CD4-positive, alpha-beta T cell treated with Interleukin-6 at 100 ng/mL for 8 hours (primary cell): ENCODE data around the gene STXBP6.

Experiments used
- DNase-seq: peaks from one replicate; pipeline ENCODE4 v3.0.0-alpha.2; 2020; ENCODE audit warnings: mixed read lengths, low spot score

STXBP6 gene

DNA sequence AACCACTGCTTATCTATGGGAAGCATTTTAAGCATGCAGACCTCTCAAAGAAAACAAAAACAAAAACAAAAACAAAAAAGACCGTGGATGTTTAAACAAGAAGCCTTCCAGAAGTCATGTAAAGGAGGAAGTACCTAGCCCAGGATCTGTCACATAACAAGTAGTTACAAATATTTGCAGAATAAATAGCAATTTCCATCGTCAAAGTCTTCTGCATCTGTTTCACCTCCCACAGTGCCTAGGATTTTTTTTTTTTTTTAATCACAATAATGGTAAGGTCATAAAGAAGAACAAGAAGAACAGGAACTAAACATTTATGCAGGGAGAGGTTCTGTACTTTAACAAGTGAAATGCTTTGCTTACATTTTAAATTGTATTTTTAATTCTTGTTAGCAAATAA lies 2.4 kb upstream of the STXBP6 start:
- no peak for DNase-seq

DNA sequence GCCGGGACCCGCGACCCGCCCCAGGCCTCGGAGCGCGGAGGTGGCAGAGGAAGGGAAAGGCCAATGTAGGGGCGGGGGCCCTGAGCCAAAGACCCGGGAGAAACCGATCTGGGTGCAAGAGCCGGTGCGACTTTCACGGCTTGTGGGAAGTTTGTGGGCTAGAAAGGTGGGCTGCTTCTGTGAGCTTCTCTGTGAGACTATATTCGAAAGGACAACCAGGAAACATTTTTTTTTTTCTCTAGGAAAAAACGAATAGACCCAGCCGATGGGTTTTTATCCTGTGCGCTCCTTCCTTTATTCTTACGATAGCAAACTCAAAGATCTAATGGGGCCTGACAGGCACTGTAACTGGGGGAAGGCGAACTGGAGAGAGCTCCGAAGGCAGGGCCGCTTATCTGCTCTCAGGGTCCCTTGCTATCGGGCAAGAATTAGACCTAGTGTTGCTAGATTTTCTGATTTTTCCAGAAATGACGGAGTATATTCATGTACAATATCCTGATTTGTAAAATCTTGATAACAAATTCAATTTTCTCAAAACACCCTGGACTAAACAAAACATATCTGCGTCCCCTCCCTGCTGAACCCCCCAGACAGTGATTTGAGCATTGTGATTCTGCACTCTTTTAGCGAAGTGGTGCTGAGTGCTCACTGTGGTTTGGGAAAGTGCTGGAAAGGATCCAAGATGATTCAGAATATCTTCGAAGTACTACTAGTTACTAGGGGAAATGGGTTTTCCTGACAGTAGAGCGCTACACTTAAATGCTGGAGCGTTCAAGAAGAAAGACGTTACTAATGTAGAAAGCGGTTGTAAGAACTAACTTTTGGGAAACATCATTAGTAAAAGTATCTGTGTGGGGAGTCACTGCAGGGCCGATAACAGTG lies 563 bp upstream of the STXBP6 start:
- DNase-seq: no peak

DNA sequence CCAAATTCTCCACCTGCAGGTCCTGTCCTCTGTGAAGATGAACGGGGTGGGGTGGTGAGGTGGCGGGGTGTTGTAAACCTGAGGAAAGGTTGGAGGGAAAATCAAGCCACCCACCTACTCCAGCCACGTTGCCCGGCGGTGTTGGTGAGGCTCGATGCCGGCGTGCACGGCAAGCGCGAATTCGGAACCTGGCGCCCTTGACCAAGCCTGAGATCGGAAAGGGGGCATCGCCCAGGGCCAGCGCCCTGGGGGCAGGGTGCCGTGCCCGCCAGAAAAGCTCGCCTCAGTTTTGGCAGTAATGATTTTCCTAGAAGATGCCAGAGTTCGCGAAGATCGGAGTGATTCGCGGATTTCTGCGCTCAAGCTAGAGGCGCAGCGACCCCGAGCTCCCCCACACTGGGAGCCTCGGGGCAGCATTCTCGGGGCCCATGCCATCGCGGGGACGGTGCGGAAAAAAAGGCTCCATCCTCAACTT lies 817 bp downstream of the STXBP6 start:
- DNase-seq: no peak

DNA sequence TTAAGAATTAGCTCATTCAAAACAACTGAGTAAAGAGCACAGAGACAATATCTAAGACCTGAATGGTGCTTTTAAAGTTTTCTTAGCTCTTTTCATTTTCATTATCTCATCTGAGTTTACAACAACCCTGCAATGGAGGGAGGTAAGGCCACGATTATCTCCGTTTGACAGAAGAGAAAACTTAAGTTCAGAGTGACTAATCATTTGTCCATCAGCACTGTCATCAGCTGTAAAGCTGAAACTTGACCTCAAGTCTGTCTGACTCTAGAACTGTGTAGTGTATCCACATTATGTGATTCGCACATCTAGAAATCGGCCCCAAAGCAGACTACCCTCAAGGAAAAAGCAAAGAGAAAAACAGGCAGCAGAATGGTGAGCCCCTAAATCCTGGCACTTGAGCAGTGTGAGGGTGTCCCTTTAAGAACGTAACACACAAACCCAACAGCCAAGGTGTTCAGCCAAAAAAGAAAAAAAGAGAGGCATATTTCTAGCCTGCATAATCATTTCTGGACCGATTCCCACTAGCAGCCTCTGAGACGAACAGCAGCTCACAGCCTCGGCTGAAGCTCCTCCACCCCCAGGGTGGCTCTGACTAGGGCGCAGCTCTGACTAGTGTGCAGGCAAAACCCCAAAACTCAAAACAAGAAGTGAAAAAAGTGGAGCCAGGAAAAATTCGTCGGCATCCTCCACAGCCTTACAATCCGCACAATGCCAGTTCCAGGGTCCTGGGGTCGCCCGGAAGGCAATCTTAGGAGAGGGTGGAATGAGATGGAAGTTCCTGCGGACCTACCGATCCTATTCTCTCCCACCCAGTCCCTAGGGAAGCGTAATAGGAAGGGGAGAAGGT lies 1.6 kb downstream of the STXBP6 start:
- no peak for DNase-seq

DNA sequence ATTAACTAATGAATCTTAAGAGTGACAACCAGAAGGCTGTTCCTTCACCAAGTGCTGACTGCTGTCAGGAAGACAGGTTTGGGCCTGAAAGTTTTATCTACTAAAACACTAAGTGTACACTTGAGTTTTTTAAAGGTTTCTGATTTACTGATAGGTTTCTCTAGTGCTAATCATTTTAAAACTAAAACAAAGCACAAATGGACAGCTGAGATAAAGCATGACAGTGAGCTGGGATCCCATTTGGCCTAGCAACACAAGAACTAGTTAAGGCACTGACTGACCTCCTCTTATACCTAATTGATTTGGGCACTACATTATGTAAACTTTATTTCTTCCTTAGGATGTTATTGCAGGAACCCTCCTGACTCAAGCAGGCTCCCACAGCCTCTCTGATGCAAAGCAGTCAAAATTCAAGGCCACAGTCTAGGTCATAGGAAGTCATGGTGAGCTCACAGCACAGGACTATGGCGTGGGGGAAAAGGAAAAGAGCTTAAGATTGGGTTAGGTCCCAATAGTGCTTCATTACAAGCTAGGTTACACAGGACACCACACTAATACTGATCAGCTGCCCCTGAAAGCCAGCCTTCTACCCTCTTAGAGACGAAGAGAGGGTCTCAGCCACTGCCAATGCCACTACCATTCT lies 3.5 kb downstream of the STXBP6 start:
- DNase-seq: no peak

DNA sequence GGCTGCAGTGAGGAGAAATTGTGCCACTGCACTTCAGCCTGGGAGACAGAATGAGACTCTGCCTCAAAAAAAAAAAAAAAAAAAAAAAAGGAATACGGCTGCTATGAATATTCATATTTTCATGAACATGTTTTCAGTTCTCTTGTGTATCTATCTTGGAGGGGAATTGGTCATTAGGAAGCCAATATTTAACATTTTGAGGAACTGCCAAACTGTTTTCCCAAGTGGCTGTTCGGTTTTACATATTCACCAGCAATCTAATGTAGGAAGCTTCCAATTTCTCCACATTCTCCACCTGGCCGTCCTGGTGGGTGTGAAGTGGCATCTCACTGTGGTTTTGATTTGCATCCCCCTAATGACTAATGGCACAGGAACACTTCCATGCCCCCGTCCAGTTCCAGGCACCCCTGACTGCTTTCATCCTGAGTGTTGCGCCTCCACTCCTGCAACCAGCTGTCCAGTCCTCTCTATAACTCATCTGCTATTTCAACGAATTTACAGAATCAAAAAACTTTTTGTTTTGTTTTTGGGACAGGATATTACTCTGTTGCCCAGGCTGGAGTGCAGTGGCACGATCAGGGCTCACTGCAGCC lies 5.7 kb downstream of the STXBP6 start:
- DNase-seq: no peak

DNA sequence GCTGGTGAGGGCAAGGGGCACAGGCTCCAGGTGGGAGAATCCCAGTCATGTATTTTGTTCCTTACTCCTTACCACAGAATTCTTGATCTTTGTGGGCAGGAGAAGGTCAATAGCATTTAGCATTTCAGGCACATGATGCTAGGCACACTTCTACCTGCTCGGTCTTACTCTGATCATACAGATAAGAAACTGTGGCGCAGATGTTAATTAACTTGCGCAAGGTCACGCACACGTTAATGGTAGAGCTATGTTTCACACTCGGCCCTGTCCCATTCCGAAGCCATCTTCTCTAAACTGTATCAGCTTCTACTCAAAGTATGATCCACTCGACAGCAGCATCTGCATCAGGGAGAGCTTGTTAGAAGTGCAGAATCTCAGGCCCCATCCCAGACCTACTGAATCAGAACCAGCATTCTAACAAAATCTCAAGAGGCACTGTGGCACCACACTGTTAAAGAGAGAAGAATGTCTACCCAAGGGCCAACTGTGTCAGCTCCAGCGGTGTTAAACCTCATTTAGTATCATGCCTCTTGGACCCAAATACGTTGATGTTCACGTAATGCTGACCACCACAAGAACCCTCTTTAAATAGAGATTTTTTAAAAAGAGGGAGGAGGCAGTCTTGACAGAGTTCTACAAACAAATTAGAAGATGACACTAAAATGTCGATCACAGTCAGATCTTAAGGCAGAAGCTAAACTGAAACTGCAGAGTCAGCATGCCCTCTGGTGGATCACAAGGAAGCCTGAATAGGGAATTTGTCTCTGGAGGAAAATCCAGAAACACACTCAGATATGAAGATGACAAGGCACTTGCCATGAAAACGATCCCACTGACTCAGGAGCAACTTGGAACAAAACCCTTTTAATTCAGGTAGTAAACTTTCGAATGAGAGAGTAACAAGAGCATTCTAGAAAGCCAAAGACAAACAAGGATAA lies 7.3 kb downstream of the STXBP6 start:
- no peak for DNase-seq

DNA sequence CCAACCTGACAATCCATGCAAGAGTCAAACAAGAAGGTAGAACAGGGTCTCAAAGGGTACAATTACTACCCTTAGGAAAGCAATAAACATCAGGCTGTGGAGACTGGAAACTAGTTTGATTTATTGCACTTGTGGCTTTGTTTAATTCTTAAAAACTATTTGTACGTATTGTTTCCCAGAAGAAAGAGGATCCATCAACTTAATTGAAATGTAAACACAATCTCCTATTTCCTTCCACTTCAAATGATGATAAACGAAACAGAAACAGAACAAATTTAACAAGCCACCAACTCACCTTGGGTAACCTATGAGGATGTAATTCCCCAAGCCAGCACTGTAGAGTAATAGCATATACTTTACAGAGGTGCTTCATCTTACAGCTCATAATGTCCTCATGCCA lies 8.0 kb downstream of the STXBP6 start:
- no peak for DNase-seq

DNA sequence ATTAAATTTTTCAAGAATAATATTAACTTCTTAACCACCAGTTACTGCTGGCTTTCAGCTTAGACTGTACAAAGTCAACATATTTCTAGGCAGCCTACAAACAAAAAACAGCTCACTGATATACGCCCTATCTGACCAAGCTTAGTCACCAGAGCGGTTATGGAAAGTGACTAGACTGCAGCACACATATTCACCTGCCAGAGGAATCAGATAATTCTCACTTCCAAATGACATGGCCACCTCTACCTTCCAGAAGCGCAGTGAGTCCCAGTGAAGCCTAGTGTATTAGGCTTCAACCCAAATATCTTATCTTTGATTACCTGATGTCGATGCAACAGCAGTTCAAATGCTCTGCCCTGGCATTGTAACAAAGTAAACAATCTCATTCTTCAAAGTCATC lies 8.5 kb downstream of the STXBP6 start:
- no peak for DNase-seq

DNA sequence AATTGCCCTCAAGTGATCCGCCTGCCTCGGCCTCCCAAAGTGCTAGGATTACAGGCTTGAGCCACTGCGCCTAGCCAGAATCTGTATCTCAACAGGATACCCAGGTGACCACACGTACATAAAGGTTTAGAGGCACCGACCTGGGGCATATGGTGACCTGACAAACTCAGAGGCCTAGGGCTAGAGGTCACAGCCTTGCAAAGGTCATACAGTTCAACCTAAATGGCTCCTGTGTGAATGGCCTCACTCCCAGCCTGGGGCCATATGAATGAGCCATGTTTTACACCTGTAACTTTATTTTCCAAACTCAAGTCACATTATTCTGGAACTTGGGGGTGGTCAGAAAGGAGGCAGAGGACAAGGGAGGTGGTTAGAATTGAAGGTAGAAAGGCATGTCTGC lies 10.0 kb downstream of the STXBP6 start:
- DNase-seq: no peak

DNA sequence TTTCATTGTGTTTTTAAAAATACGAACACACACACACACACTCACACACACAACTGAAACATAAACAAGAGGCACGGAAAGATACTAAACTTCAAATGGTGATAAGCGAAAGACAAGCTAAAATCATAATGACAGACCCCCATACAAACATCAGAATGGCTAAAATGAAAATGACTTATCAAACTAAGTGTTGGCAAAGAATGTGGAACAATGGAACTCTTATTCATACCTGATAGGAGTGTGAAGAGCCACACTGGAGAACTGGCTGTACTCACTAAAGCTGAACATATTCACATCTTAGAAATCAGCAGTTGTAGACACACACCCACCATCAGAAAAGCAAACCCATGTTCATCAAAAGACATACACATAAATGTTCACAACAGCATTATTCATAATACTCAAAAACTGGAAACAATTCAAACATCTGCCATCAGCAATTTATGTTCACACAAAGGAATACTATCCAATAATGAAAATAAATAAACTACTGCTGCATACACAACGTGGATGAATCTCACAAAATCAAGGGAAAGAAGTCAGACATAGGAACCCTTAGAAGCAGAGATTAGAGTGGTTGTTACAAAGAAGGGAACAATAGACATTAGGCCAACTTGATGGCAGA lies 11.8 kb downstream of the STXBP6 start:
- DNase-seq: no peak

DNA sequence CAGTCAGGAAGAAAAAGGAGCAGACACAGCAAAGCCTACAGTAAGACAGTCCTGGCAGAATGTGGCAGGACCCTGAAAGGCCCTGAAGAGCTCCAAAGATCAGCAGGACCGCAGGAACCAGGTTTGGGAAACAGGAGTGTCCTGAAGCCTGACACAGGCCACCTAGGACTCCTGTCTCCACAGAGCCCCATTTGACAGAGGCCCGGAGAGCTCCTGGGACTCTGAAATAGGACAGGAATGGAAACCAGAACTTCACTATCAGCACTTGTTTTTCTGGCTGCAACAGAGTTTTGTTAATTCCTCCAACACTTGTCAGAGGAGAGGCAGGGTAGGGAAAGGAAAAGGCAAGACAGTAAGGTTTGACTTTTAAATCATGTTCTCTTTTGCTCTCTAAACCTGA lies 12.9 kb downstream of the STXBP6 start:
- no peak for DNase-seq

DNA sequence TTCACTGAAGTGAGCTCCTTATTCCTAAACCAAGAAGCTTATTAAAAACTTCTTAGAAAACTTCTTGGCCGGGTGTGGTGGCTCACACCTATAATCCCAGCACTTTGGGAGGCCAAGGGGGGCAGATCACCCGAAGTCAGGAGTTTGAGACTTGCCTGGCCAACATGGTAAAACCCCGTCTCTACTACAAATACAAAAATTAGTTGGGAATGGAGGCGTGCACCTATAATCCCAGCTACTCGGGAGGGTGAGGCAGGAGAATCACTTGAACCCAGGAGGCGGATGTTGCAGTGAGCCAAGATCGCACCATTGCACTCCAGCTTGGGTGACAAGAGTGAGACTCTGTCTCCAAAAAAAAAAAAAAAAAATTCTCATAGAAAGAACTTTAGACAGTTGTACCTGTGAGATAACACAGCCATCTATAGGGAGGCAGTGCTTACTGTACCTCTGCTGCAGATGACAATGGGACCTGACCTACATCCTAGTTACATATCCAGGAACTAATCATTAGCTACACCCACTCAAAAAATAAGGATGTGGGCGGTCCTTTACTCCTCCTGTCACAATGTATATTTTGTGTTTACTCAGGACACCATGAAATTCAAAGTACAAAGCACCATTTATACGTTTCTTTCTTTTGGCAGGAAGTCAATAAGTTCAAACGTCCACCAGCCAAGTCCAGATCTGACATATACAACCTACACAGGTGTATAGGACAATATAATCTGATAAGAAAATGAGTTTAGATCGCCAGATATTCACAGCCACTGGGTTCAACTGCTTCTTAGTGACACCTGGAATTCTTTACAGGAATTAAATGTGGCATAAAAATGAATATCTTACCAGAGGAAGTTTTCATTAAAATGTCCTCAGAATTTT lies 14.9 kb downstream of the STXBP6 start:
- DNase-seq: no peak

DNA sequence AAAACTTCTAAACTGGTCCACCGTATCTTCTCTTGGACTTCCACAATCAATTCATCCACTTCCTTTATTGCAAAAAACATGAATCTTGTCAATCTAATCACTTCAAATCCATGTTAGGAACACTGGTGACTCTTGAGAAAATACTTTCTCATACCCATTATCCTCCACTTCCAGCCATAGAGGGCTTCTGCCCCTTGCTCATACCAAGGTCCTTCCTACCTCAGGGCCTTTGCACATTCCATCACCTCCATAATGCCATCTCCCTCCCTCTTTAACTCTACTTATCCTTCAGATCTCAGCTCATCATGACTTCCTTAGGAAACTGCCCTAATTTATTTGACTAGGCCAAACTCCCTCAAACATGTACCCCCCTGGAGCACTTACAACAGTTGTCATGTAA lies 16.6 kb downstream of the STXBP6 start:
- no peak for DNase-seq

DNA sequence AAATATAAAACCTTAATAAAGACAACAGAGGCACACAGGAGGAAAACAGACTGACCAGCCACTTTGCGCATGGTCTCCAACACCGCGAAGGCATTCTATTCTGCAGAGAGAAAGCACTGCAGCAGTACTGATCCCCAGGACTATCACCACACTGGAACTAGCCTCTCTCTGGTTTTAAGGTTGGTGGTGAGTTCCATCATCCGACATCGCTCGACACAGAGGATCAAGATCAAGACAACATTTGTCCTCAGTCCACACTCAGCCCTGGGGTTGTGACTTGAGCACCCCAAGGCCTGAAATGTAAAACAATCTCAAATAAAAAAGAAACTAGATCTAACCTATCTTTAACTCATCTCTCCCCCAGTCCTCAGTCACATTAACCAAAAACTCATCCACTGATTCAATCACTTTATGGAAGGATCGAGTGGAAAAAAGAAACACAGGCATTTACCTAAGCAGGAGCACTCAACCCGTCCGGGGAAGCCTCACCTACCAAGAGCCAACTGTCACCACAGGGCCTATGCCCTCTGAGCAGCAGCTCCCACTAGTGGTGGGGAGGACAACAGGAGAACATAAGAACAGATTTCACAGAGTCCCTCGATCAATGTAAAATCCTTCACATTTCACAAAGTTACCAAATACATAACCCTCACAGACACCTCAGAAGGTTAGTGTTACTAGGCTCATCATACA lies 17.7 kb downstream of the STXBP6 start:
- DNase-seq: no peak

DNA sequence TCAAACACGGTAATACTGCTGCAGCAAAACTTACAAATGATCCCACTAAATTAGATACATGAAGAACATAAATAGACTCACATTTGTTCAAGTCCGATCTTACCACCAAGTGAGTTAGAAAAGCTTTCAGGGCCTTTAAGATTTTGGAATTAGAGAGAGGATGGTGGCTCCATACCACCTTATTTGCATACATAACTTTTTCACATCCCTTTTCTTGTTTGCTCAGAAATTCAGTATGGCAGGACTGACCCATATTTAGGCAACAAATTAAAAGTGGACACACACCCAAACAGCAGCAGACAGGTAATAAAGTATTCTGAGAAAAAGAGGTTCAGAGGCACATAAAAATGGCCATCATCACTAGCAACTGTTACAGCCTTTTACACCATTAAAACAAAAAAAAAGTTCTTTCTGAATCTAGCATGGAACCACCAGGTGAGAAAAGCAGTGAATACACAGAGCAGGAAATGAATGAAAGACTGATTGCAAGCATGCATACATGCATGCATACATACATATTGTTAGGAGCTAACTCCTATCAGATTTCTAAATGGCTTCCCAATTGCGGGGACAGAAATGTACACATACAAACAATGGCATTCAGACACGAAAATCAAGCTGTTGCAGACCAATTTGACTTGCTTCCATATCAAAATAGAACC lies 23.3 kb downstream of the STXBP6 start:
- DNase-seq: no peak

DNA sequence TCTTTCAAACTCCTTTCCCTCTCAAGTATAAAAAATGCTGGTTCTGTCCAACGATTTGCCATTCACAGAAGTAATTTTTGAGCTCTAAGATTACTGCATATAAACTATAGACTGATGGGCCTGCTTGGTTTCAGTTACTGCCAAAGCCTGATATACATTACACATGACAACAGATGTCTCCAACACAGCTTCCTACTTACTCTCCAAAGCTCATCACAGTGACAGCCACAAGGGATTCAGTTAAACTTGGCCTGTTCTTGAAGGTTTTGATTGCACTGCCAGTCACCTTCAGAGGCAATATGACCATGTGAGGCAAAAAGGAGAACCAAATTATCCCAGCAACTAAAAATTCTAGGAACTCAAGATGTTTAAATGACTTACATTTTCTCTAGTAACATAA lies 30.1 kb downstream of the STXBP6 start:
- no peak for DNase-seq

DNA sequence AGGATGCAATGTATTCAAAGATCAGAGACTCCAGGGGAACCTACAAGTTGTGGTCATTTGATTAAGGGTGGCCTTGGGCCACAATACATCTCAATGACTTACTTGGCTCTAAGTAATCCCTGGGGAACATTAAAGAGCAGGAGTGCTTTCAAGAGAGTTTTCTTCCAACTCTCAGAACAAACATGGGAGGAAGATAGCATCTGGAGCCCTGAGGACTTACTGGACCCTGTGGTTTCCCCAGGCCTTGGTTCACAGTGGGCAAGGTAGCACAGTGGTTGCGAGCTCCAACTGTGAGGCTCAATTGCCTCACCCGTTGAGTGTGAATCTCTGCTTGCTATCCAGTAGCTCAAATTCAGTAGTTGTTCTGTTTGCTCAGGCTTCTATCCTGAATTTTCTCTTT lies 32.4 kb downstream of the STXBP6 start:
- no peak for DNase-seq
